Panc1 (cell line): ENCODE measurements around the gene TSPAN14. TPM values are rescaled to one million over a fixed set of nuclear protein-coding genes. Genes with fewer than 3 reads are reported as not detected.

Experiments used
- ATAC-seq: fragments of 200-7000 bp; cut with Tn5 transposase; 2 replicates; pipeline ENCODE4 v1.9.1; 2020; ENCODE audit warnings: mild to moderate bottlenecking, moderate library complexity
- BruUV-seq: library from RNA; stranded (reverse); fragments of 400-500 nt; replicated peaks from 2 replicates; lab custom pipeline; 2021; lab: Mats Ljungman, UMichigan
- CTCF ChIA-PET: fragments of 300-600 bp; sonication (Branson Sonifier 250); formaldehyde crosslinking; loops from one replicate; lab custom pipeline; 2022; ENCODE audit warnings: antibody characterized with exemption; lab: Charles Lee
- POLR2A ChIA-PET: fragments of 300-600 bp; sonication (Branson Sonifier 250); formaldehyde crosslinking; loops from one replicate; lab custom pipeline; 2022; ENCODE audit warnings: antibody characterized with exemption; lab: Charles Lee
- DNase-seq: peaks from one replicate; pipeline ENCODE4 v3.0.0-alpha.2; 2010; ENCODE audit warnings: low read depth, low spot score
- H3K27ac ChIP-seq: 2 replicates; pipeline ENCODE4 v1.5.1; 2011; ENCODE audit warnings: mild to moderate bottlenecking, low read length, inconsistent platforms
- H3K27me3 ChIP-seq: fragments of 200-500 bp; sonication (Bioruptor generic); 2 replicates; pipeline ENCODE4 v1.6.0; 2014; ENCODE audit warnings: low read length, inconsistent platforms; ENCODE audit not compliant: control insufficient read depth, insufficient read depth
- H3K36me3 ChIP-seq: fragments of 200-500 bp; sonication (Bioruptor generic); 2 replicates; pipeline ENCODE4 v1.5.1; 2014; ENCODE audit warnings: inconsistent platforms, mild to moderate bottlenecking, low read length, moderate library complexity; ENCODE audit not compliant: control insufficient read depth, insufficient read depth
- H3K4me1 ChIP-seq: 2 replicates; pipeline ENCODE4 v1.5.1; 2011; ENCODE audit warnings: inconsistent platforms, mild to moderate bottlenecking, low read length, moderate library complexity; ENCODE audit not compliant: control insufficient read depth, insufficient read depth
- H3K4me3 ChIP-seq, 2 experiments: 2 replicates each; pipeline ENCODE4 v1.5.1; 2011 to 2012; ENCODE audit warnings: low read depth in 2 of 2, low read length in 2 of 2, mild to moderate bottlenecking in 2 of 2, inconsistent platforms in 1 of 2, moderate library complexity in 1 of 2
- H3K9me3 ChIP-seq: fragments of 200-500 bp; sonication (Bioruptor generic); 2 replicates; pipeline ENCODE4 v1.5.1; 2014; ENCODE audit warnings: low read depth, mild to moderate bottlenecking, inconsistent platforms, low read length, moderate library complexity; ENCODE audit not compliant: control insufficient read depth, insufficient read depth
- POLR2AphosphoS5 ChIP-seq: IDR thresholded peaks from 2 replicates; pipeline ENCODE4 v1.6.1; 2012; ENCODE audit warnings: mild to moderate bottlenecking, low read depth, low read length, moderate library complexity
- SIN3A ChIP-seq: IDR thresholded peaks from 2 replicates; pipeline ENCODE4 v1.6.1; 2012; ENCODE audit warnings: low read depth, mild to moderate bottlenecking, low read length, moderate library complexity, borderline replicate concordance; ENCODE audit not compliant: insufficient read depth
- TCF7L2 ChIP-seq: IDR thresholded peaks from 2 replicates; pipeline ENCODE4 v1.6.1; 2011; ENCODE audit warnings: mild to moderate bottlenecking, low read depth, low read length, inconsistent platforms
- in situ Hi-C: cut with HindIII; loops from 2 replicates; pipeline ENCODE4 v1.10.0; 2016; ENCODE audit warnings: low sequenced_read_pairs, low pct_unique_long_range_greater_than_20kb
- intact Hi-C: fragments of 100-400 bp; cut with micrococcal nuclease; formaldehyde crosslinking; loops from one replicate; pipeline ENCODE4 v1.10.0; 2022; ENCODE audit not compliant: unreplicated experiment
- total RNA-seq: library from RNA; stranded (reverse); gene quantifications from one replicate; pipeline ENCODE4 v1.2.1, GENCODE V29; 2021; ENCODE audit not compliant: unreplicated experiment
- TF ChIP-seq, protein P1 (sequence below), 2 experiments: IDR thresholded peaks; 2 replicates each; pipeline ENCODE4 v1.6.1; 2011 to 2012; ENCODE audit warnings: low read depth in 2 of 2, control low read depth in 1 of 2, low read length in 1 of 2, mild to moderate bottlenecking in 1 of 2, moderate library complexity in 1 of 2; ENCODE audit not compliant: insufficient read depth in 1 of 2
- TF ChIP-seq, protein P2 (sequence below): fragments of 450-650 bp; IDR thresholded peaks from 2 replicates; pipeline ENCODE4 v1.5.1; 2017; ENCODE audit warnings: mild to moderate bottlenecking

The TSPAN14 gene
- total RNA-seq, 1 experiment from 2014 or later, result 39.0 TPM

DNA sequence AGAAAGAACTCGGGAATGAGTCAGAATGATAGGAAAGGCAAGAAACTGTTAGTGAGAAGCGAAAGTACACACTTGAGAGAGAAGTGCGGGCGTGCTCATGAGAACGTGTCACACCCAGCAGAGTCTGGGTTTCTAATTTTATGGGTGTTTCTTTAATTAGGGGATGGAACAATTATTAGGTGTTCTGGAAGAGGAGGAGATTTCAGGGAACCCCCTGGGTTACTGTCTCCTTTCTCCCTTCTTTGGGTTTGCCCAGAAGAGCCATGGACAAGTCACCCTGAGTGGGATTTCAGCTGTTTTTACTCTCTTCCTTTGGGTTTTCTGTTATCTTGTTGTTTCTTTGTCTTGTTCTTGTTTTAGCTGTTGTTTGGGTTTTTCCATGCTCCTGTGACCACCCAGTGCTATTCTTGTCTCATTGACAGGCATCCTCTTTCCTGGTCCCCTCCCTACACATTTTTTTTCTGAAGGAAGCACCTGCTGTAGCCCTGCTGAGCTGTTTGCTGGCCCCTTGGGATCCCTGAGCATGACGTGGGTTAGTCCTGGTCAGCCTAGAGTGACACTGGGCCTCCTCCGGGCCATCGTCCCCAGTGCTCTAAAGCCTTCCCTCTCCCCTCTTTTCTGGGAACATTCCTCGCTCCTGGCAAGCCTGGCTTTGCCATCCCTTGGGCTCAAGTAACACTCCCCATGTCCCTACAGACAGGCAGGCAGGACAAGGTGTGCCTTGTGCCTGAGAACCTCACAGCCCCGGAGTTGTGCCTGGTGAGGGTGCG lies 87.1 kb downstream of the TSPAN14 start:
- no peaks in the 10 kb centered on the region; the same call in 1 of the 2 replicates for H3K4me1 ChIP-seq
- H3K27me3 ChIP-seq, result peaks cover 2% of the 10 kb centered on the region; the same call in 1 of the 2 replicates
- peak overlapping the region in 1 of 2 experiments; percentile 37; a peak in 2 of 4 replicates for H3K4me3 ChIP-seq
- no peak overlapping the region for H3K27ac ChIP-seq
- in situ Hi-C loops (no loop called here), intact Hi-C loops (no loop called here)
- ATAC-seq, result no peak
- CTCF ChIA-PET, result interaction anchor here (0.6 kb wide), 1 partner anchor 14 kb away, joined by 3 read pairs; no protein-coding TSS in a partner anchor
- TF ChIP-seq POLR2AphosphoS5, result no peak
- no peak for TF ChIP-seq SIN3A
- TF ChIP-seq, protein P1, sequence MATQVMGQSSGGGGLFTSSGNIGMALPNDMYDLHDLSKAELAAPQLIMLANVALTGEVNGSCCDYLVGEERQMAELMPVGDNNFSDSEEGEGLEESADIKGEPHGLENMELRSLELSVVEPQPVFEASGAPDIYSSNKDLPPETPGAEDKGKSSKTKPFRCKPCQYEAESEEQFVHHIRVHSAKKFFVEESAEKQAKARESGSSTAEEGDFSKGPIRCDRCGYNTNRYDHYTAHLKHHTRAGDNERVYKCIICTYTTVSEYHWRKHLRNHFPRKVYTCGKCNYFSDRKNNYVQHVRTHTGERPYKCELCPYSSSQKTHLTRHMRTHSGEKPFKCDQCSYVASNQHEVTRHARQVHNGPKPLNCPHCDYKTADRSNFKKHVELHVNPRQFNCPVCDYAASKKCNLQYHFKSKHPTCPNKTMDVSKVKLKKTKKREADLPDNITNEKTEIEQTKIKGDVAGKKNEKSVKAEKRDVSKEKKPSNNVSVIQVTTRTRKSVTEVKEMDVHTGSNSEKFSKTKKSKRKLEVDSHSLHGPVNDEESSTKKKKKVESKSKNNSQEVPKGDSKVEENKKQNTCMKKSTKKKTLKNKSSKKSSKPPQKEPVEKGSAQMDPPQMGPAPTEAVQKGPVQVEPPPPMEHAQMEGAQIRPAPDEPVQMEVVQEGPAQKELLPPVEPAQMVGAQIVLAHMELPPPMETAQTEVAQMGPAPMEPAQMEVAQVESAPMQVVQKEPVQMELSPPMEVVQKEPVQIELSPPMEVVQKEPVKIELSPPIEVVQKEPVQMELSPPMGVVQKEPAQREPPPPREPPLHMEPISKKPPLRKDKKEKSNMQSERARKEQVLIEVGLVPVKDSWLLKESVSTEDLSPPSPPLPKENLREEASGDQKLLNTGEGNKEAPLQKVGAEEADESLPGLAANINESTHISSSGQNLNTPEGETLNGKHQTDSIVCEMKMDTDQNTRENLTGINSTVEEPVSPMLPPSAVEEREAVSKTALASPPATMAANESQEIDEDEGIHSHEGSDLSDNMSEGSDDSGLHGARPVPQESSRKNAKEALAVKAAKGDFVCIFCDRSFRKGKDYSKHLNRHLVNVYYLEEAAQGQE (IDR thresholded peaks at IDR 0.05; ENCODE audit: insufficient read depth in 1 of 2, low read depth in 2 of 2, low read length in 1 of 2), result no peak
- TF ChIP-seq, protein P2, sequence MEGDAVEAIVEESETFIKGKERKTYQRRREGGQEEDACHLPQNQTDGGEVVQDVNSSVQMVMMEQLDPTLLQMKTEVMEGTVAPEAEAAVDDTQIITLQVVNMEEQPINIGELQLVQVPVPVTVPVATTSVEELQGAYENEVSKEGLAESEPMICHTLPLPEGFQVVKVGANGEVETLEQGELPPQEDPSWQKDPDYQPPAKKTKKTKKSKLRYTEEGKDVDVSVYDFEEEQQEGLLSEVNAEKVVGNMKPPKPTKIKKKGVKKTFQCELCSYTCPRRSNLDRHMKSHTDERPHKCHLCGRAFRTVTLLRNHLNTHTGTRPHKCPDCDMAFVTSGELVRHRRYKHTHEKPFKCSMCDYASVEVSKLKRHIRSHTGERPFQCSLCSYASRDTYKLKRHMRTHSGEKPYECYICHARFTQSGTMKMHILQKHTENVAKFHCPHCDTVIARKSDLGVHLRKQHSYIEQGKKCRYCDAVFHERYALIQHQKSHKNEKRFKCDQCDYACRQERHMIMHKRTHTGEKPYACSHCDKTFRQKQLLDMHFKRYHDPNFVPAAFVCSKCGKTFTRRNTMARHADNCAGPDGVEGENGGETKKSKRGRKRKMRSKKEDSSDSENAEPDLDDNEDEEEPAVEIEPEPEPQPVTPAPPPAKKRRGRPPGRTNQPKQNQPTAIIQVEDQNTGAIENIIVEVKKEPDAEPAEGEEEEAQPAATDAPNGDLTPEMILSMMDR, result no peak
- TF ChIP-seq TCF7L2, result no peak
- POLR2A ChIA-PET, result no interaction called here
- H3K36me3 ChIP-seq, result no peaks in the 10 kb centered on the region
- DNase-seq, result no peak
- no peaks in the 10 kb centered on the region for H3K9me3 ChIP-seq
- no TSS peak for BruUV-seq

DNA sequence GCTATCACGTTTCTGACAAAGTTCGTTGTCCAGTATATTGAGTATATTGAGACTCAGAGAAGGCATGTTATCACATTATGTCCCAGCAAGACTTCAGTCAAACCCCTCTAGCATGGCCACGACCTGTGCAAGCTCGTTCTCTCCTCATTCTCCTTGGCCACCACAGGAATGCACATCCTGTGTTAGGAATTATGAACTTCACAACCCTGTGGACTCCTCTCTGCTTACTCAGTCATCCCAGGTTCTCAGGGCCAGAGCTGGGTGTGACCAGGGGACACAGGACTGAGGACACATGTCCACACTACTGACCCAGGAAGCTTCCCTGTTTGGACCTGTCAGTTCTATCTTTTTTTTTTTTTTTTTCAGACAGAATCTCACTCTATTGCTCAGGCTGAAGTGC lies 87.9 kb downstream of the TSPAN14 start:
- in situ Hi-C loops, result no loop called here
- no peaks in the 10 kb centered on the region for H3K9me3 ChIP-seq
- intact Hi-C loops, result no loop called here
- H3K36me3 ChIP-seq, result no peaks in the 10 kb centered on the region
- no peak for TF ChIP-seq SIN3A
- TF ChIP-seq, protein P1 (IDR thresholded peaks at IDR 0.05; ENCODE audit: insufficient read depth in 1 of 2, low read depth in 2 of 2, low read length in 1 of 2), result no peak
- TF ChIP-seq, protein P2, result no peak
- TF ChIP-seq TCF7L2, result no peak
- TF ChIP-seq POLR2AphosphoS5, result no peak
- H3K4me1 ChIP-seq, result no peaks in the 10 kb centered on the region; the same call in 1 of the 2 replicates
- peaks cover 2% of the 10 kb centered on the region; the same call in 1 of the 2 replicates for H3K27me3 ChIP-seq
- H3K27ac ChIP-seq, result no peak overlapping the region
- BruUV-seq, result no TSS peak
- CTCF ChIA-PET, result interaction anchor here (1.5 kb wide), 1 partner anchor 36 kb away, joined by 5 read pairs; no protein-coding TSS in a partner anchor
- H3K4me3 ChIP-seq, result no peak overlapping the region
- no peak for DNase-seq
- ATAC-seq, result no peak
- POLR2A ChIA-PET, result no interaction called here
